ENCODE measurements around the gene SHISA6. TPM values are rescaled to one million over a fixed set of nuclear protein-coding genes. Genes with fewer than 3 reads are reported as not detected.
A peak's percentile ranks its signal among the peaks of the same experiment; 100 is the strongest.

The SHISA6 gene
- polyA plus RNA-seq, 1 donor (not counting 4 experiments of a cell fraction or from before 2014, with no cell fraction given): 2.2 TPM

DNA sequence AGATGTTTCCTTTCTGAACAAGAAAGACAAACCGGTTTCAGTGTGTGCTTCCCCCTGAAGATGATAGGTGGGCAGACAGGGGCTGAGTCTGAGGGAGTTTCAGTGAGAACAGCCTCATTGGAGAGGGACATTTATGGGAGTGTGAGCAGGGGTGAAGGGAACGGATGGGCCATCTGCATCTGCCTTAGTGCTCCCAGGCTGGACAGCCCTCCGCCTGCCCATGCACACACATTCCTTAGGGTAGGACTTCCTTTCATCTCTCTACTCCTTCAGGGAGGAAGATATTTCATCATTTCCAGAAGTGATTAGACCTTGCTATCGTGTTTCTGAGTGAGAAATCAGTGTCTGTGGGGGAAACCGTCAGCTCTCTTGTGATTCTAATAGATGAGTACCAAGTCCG lies 3.8 kb downstream of the SHISA6 start:
- no peaks in the 10 kb centered on the region for H3K9me1 ChIP-seq (ENCODE audit: control insufficient read depth, extremely low read depth, insufficient read depth, low read length)
- no peaks in the 10 kb centered on the region for H3K36me3 ChIP-seq (ENCODE audit: control insufficient read depth in 2 of 2, extremely low read depth in 1 of 2, insufficient read depth in 2 of 2, low read length in 2 of 2)
- H3K79me2 ChIP-seq (ENCODE audit: control insufficient read depth, insufficient read depth, low read length): no peaks in the 10 kb centered on the region
- peak overlapping the region; percentile 19 for H3K9ac ChIP-seq (ENCODE audit: control insufficient read depth, extremely low read depth, insufficient read depth, low read length)
- no peak for TF ChIP-seq CTCF (optimal IDR thresholded peaks at IDR 0.05 in 1 of 3, IDR thresholded peaks at IDR 0.05 in 1 of 3, conservative IDR thresholded peaks at IDR 0.05 in 1 of 3; ENCODE audit: extremely low read depth in 1 of 3, insufficient read depth in 2 of 3, low read length in 3 of 3)
- TF ChIP-seq EZH2 (IDR thresholded peaks at IDR 0.05; ENCODE audit: low read length): no peak
- DNase-seq (ENCODE audit: low read depth, low spot score): no peak
- peaks cover 4% of the 10 kb centered on the region for H3K27me3 ChIP-seq (ENCODE audit: control insufficient read depth, extremely low read depth, insufficient read depth, low read length)
- peak overlapping the region; percentile 78 for H3K4me2 ChIP-seq (ENCODE audit: control insufficient read depth, extremely low read depth, insufficient read depth, low read depth, low read length)
- H2AFZ ChIP-seq (ENCODE audit: control insufficient read depth, low read length): peak overlapping the region; percentile 52
- H3K4me3 ChIP-seq (ENCODE audit: control insufficient read depth in 2 of 3, extremely low read depth in 1 of 3, insufficient read depth in 2 of 3, low read depth in 1 of 3, low read length in 3 of 3): peak overlapping the region in 1 of 3 experiments; percentile 29
- H3K9me3 ChIP-seq (ENCODE audit: control insufficient read depth, low read depth, low read length): no peaks in the 10 kb centered on the region
- H4K20me1 ChIP-seq (ENCODE audit: control insufficient read depth, extremely low read depth, insufficient read depth, low read length): no peaks in the 10 kb centered on the region
- dilution Hi-C loops (cut with MboI; ENCODE audit: extremely low pct_ligation_motif_present, low sequenced_read_pairs): no loop called here
- peaks cover 28% of the 10 kb centered on the region for H3K4me1 ChIP-seq (ENCODE audit: control insufficient read depth, extremely low read depth, insufficient read depth, low read length)
- H3K27ac ChIP-seq (ENCODE audit: control insufficient read depth, insufficient read depth, low read length): peak overlapping the region; percentile 39
- FAIRE-seq: peak; percentile 23

- DNase-seq (ENCODE audit: low read depth, low spot score) (no peak), FAIRE-seq (peak; percentile 64)
- H3K36me3 ChIP-seq (ENCODE audit: control insufficient read depth in 2 of 2, extremely low read depth in 1 of 2, insufficient read depth in 2 of 2, low read length in 2 of 2): no peaks in the 10 kb centered on the region
- H4K20me1 ChIP-seq (ENCODE audit: control insufficient read depth, extremely low read depth, insufficient read depth, low read length): no peaks in the 10 kb centered on the region
- dilution Hi-C loops (cut with MboI; ENCODE audit: extremely low pct_ligation_motif_present, low sequenced_read_pairs): no loop called here
- peak overlapping the region; percentile 19 for H3K9ac ChIP-seq (ENCODE audit: control insufficient read depth, extremely low read depth, insufficient read depth, low read length)
- TF ChIP-seq CTCF (optimal IDR thresholded peaks at IDR 0.05 in 1 of 3, IDR thresholded peaks at IDR 0.05 in 1 of 3, conservative IDR thresholded peaks at IDR 0.05 in 1 of 3; ENCODE audit: extremely low read depth in 1 of 3, insufficient read depth in 2 of 3, low read length in 3 of 3) (no peak), EZH2 (IDR thresholded peaks at IDR 0.05; ENCODE audit: low read length) (no peak)
- H3K9me3 ChIP-seq (ENCODE audit: control insufficient read depth, low read depth, low read length): no peaks in the 10 kb centered on the region
- peak overlapping the region; percentile 39 for H3K27ac ChIP-seq (ENCODE audit: control insufficient read depth, insufficient read depth, low read length)
- peaks cover 26% of the 10 kb centered on the region for H3K4me1 ChIP-seq (ENCODE audit: control insufficient read depth, extremely low read depth, insufficient read depth, low read length)
- peak overlapping the region; percentile 78 for H3K4me2 ChIP-seq (ENCODE audit: control insufficient read depth, extremely low read depth, insufficient read depth, low read depth, low read length)
- H3K9me1 ChIP-seq (ENCODE audit: control insufficient read depth, extremely low read depth, insufficient read depth, low read length): no peaks in the 10 kb centered on the region
- H3K79me2 ChIP-seq (ENCODE audit: control insufficient read depth, insufficient read depth, low read length): no peaks in the 10 kb centered on the region
- peak overlapping the region; percentile 52 for H2AFZ ChIP-seq (ENCODE audit: control insufficient read depth, low read length)
- peak overlapping the region in 1 of 3 experiments; percentile 29 for H3K4me3 ChIP-seq (ENCODE audit: control insufficient read depth in 2 of 3, extremely low read depth in 1 of 3, insufficient read depth in 2 of 3, low read depth in 1 of 3, low read length in 3 of 3)
- peaks cover 4% of the 10 kb centered on the region for H3K27me3 ChIP-seq (ENCODE audit: control insufficient read depth, extremely low read depth, insufficient read depth, low read length)
Observed at GRCh38 chr17:11245187-11245586, 4.2 kb downstream of the SHISA6 start.
